Urinary bladder (tissue), 4 donors: Measurements from ENCODE around the gene TNIP3. TPM values are rescaled to one million over a fixed set of nuclear protein-coding genes. Genes with fewer than 3 reads are reported as not detected.

Source experiments
- DNase-seq: peaks from one replicate; pipeline ENCODE4 v3.0.0-alpha.2; 2015; ENCODE audit errors: extremely low spot score
- H3K27ac ChIP-seq: one replicate; pipeline ENCODE4 v1.5.1; 2013; ENCODE audit warnings: low read depth, mild to moderate bottlenecking, moderate library complexity
- H3K36me3 ChIP-seq: one replicate; pipeline ENCODE4 v1.6.1; 2013; ENCODE audit warnings: mild to moderate bottlenecking, moderate library complexity; ENCODE audit not compliant: insufficient read depth
- H3K4me1 ChIP-seq: one replicate; pipeline ENCODE4 v1.6.1; 2013; ENCODE audit warnings: mild to moderate bottlenecking, moderate library complexity; ENCODE audit not compliant: insufficient read depth
- H3K4me3 ChIP-seq: one replicate; pipeline ENCODE4 v1.5.1; 2013; ENCODE audit warnings: low read depth, low read length
- WGBS: extraction: QIAGEN DNeasy Blood & Tissue Kit; methylation state at CpG from one replicate; pipeline ENCODE4 v1.1.7; 2013; 5-methylcytosine and 5-hydroxymethylcytosine counted together
- polyA plus RNA-seq: library from polyadenylated mRNA; stranded (reverse); fragments of 200-250 nt; gene quantifications from one replicate; pipeline ENCODE4 v1.2.3, GENCODE V29; 2013
- small RNA-seq: library from RNA; depleted of rRNA; stranded (forward); fragments of <200 nt; gene quantifications from one replicate; pipeline ENCODE3, GENCODE V24; 2014
- total RNA-seq: library from RNA; depleted of rRNA; stranded (reverse); fragments of >200 nt; gene quantifications from one replicate; pipeline ENCODE4 v1.2.3, GENCODE V29; 2014
- donor health status: healthy with polysubstance abuse.
- donor health status: healthy.

TNIP3 gene
- total and polyA plus RNA-seq, 2 donors, result 0.21 TPM; not detected in 1

- H3K4me3 ChIP-seq, result no peak overlapping the region
- no peaks in the 10 kb centered on the region for H3K4me1 ChIP-seq
- H3K36me3 ChIP-seq, result no peaks in the 10 kb centered on the region
- WGBS, result 93% methylated on average over 4 of the region's 4 CpGs
- H3K27ac ChIP-seq, result no peak overlapping the region
- DNase-seq, result no peak
Measured at GRCh38 chr4:121107507-121107906, 56.6 kb downstream of the TNIP3 start.

GRCh38 chr4:121100093-121100775 lies 63.9 kb downstream of the TNIP3 start:
- no peaks in the 10 kb centered on the region for H3K36me3 ChIP-seq
- no peak for DNase-seq
- H3K27ac ChIP-seq, result no peak overlapping the region
- no peaks in the 10 kb centered on the region for H3K4me1 ChIP-seq
- no peak overlapping the region for H3K4me3 ChIP-seq
- WGBS, result 78% methylated on average over 2 of the region's 2 CpGs

- Histone ChIP-seq H3K4me3 (no peak overlapping the region), H3K4me1 (no peaks in the 10 kb centered on the region), H3K36me3 (no peaks in the 10 kb centered on the region), H3K27ac (no peak overlapping the region)
- WGBS, result 69% methylated on average over 2 of the region's 2 CpGs
- DNase-seq, result no peak
Measured at GRCh38 chr4:121098266-121098665, 65.9 kb downstream of the TNIP3 start.

GRCh38 chr4:121096629-121097028 lies 67.5 kb downstream of the TNIP3 start:
- H3K36me3 ChIP-seq, result no peaks in the 10 kb centered on the region
- no peak overlapping the region for H3K27ac ChIP-seq
- H3K4me3 ChIP-seq, result no peak overlapping the region
- DNase-seq, result peak; percentile 4
- no peaks in the 10 kb centered on the region for H3K4me1 ChIP-seq
- 21% methylated on average over 2 of the region's 2 CpGs for WGBS

GRCh38 chr4:121096191-121096590 lies 67.9 kb downstream of the TNIP3 start:
- no peak for DNase-seq
- H3K4me1 ChIP-seq, result no peaks in the 10 kb centered on the region
- no peaks in the 10 kb centered on the region for H3K36me3 ChIP-seq
- H3K27ac ChIP-seq, result no peak overlapping the region
- H3K4me3 ChIP-seq, result no peak overlapping the region

GRCh38 chr4:121094297-121094966 lies 69.7 kb downstream of the TNIP3 start:
- Histone ChIP-seq H3K4me3 (no peak overlapping the region), H3K27ac (no peak overlapping the region), H3K36me3 (no peaks in the 10 kb centered on the region), H3K4me1 (no peaks in the 10 kb centered on the region)
- DNase-seq, result no peak
- WGBS, result 83% methylated on average over 3 of the region's 3 CpGs

GRCh38 chr4:121093261-121093660 lies 70.9 kb downstream of the TNIP3 start:
- H3K4me3 ChIP-seq, result no peak overlapping the region
- no peak overlapping the region for H3K27ac ChIP-seq
- DNase-seq, result no peak
- no peaks in the 10 kb centered on the region for H3K4me1 ChIP-seq
- H3K36me3 ChIP-seq, result no peaks in the 10 kb centered on the region

- Histone ChIP-seq H3K36me3 (no peaks in the 10 kb centered on the region), H3K27ac (no peak overlapping the region), H3K4me3 (no peak overlapping the region), H3K4me1 (no peaks in the 10 kb centered on the region)
- no peak for DNase-seq
Measured at GRCh38 chr4:121091941-121092340, 72.2 kb downstream of the TNIP3 start.

- H3K4me1 ChIP-seq, result no peaks in the 10 kb centered on the region
- H3K36me3 ChIP-seq, result no peaks in the 10 kb centered on the region
- H3K4me3 ChIP-seq, result no peak overlapping the region
- 83% methylated on average over 4 of the region's 4 CpGs for WGBS
- H3K27ac ChIP-seq, result no peak overlapping the region
- DNase-seq, result no peak
Measured at GRCh38 chr4:121088867-121089266, 75.3 kb downstream of the TNIP3 start.

Small RNA genes within 50 kb of the gene (small RNA-seq; reads per million reads assigned to genes)
- gene RNU6-948P, result not detected

Other genes with a start within 250 kb of the TNIP3 start
- gene PRDM5, start 241.6 kb downstream of the TNIP3 start, total RNA-seq, result 76.5 TPM
- 3.7 TPM for gene PRDM5, start 241.6 kb downstream of the TNIP3 start, polyA plus RNA-seq
- 24.5 TPM for gene NDNF, start 91.8 kb downstream of the TNIP3 start, total RNA-seq
- gene NDNF, start 91.8 kb downstream of the TNIP3 start, polyA plus RNA-seq, result 22.2 TPM
- gene QRFPR, start 216.7 kb upstream of the TNIP3 start, total RNA-seq, result 0.42 TPM
- not detected for gene QRFPR, start 216.7 kb upstream of the TNIP3 start, polyA plus RNA-seq